ENCODE results near the gene EBF4.
A peak's percentile ranks its signal among the peaks of the same experiment; 100 is the strongest.

DNA sequence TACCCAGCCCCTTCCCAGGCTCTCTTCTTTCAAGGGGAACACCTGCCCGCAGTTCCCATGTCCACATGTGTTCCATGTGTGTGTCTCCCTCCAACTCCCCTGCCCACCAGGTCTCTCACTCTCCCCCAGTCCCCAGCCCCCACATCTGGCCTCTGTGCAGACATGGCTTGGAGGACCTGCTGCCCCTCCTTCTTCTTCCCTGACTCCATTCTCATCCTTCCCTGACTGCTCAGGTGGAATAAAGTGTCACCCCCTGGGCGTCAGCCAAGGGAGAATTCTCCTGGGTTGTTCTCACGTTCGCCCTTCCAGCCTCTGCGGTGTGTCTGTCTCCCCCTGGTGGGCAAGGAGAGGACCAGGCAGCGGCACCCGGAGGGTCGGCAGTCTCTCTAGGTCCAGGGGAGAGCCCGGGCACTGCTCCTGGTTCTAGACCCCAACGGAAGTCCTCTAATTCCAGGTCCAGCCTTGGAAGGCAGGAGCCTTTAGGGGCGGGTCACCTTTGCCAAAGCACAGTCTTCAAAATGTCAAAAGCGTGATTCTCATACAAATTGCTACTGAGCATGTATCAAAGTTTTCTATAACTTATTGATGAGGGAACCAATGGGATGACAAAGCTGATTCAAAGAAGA is 50.5 kb downstream of the EBF4 start:
- TF ChIP-seq, protein P1, sequence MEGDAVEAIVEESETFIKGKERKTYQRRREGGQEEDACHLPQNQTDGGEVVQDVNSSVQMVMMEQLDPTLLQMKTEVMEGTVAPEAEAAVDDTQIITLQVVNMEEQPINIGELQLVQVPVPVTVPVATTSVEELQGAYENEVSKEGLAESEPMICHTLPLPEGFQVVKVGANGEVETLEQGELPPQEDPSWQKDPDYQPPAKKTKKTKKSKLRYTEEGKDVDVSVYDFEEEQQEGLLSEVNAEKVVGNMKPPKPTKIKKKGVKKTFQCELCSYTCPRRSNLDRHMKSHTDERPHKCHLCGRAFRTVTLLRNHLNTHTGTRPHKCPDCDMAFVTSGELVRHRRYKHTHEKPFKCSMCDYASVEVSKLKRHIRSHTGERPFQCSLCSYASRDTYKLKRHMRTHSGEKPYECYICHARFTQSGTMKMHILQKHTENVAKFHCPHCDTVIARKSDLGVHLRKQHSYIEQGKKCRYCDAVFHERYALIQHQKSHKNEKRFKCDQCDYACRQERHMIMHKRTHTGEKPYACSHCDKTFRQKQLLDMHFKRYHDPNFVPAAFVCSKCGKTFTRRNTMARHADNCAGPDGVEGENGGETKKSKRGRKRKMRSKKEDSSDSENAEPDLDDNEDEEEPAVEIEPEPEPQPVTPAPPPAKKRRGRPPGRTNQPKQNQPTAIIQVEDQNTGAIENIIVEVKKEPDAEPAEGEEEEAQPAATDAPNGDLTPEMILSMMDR (conservative IDR thresholded peaks at IDR 0.05; ENCODE audit: low read length), result peak; percentile 89
- TF ChIP-seq EZH2phosphoT487 (IDR thresholded peaks at IDR 0.05; ENCODE audit: borderline replicate concordance, low read depth, low read length), result no peak
